Placental epithelial cell (primary cell): ENCODE results near the gene RNF2. TPM values are rescaled to one million over a fixed set of nuclear protein-coding genes. Genes with fewer than 3 reads are reported as not detected.

ENCODE experiments used
- small RNA-seq: library from RNA; depleted of rRNA; stranded (forward); fragments of <200 nt; gene quantifications from one replicate; pipeline ENCODE3, GENCODE V24; 2012
- total RNA-seq: library from RNA; depleted of rRNA; stranded (reverse); fragments of >200 nt; gene quantifications from 2 replicates; pipeline ENCODE4 v1.2.3, GENCODE V29; 2012

The RNF2 gene
- 19.2 and 20.8 TPM in 2 replicates for total RNA-seq

GRCh38 chr1:185044981-185045813 lies at the start of gene RNF2:
TSS of gene RNF2 (plus strand) at chr1:185045558. CDS start at chr1:185087554, 41,996 bp downstream.

Small RNAs within 50 kb of the gene (small RNA-seq; reads per million reads assigned to genes)
- not detected for gene RNA5SP72

Other genes with a start within 250 kb of the RNF2 start
- 0.33 and 0.79 TPM in 2 replicates for gene NIBAN1, start 71.0 kb upstream of the RNF2 start, total RNA-seq
- gene TRMT1L, start 111.4 kb downstream of the RNF2 start, total RNA-seq = 15.1 and 22.4 TPM in 2 replicates
- gene SWT1, start 111.6 kb downstream of the RNF2 start, total RNA-seq = 4.8 and 7.5 TPM in 2 replicates